HUES64 (cell line): ENCODE data around the gene SART3.

Experiments
- H3K27ac ChIP-seq: 2 replicates; pipeline ENCODE4 v1.7.0; 2013; ENCODE audit warnings: low read depth, low read length, inconsistent platforms
- H3K27me3 ChIP-seq: 2 replicates; pipeline ENCODE4 v1.6.1; 2013; ENCODE audit warnings: mild to moderate bottlenecking, low read length; ENCODE audit not compliant: insufficient read depth
- H3K36me3 ChIP-seq: 2 replicates; pipeline ENCODE4 v1.6.1; 2013; ENCODE audit warnings: mild to moderate bottlenecking, low read length; ENCODE audit not compliant: insufficient read depth
- H3K4me1 ChIP-seq: 2 replicates; pipeline ENCODE4 v1.6.1; 2013; ENCODE audit warnings: mild to moderate bottlenecking, low read length, moderate library complexity; ENCODE audit not compliant: insufficient read depth
- H3K4me3 ChIP-seq: 2 replicates; pipeline ENCODE4 v1.5.1; 2013; ENCODE audit warnings: mild to moderate bottlenecking, low read length, moderate library complexity
- H3K9ac ChIP-seq: 2 replicates; pipeline ENCODE4 v1.6.1; 2013; ENCODE audit warnings: mild to moderate bottlenecking, low read depth, low read length
- H3K9me3 ChIP-seq: 2 replicates; pipeline ENCODE4 v1.6.1; 2013; ENCODE audit warnings: low read depth, low read length; ENCODE audit not compliant: insufficient read depth
- WGBS: fragments of 150-250, 120-280 bp; methylation state at CpG from one replicate; pipeline ENCODE4 v1.1.7; 2013; ENCODE audit warnings: missing lambda C conversion rate; 5-methylcytosine and 5-hydroxymethylcytosine counted together

The SART3 gene

GRCh38 chr12:108587826-108588225, 26.9 kb upstream of the SART3 start:
- Histone ChIP-seq H3K27me3 (no peaks in the 10 kb centered on the region), H3K4me1 (peaks cover 4% of the 10 kb centered on the region; the same call in 1 of the 2 replicates), H3K9me3 (no peaks in the 10 kb centered on the region), H3K9ac (no peak overlapping the region), H3K4me3 (no peak overlapping the region), H3K36me3 (no peaks in the 10 kb centered on the region), H3K27ac (no peak overlapping the region)
- WGBS, result 81% methylated on average over 4 of the region's 4 CpGs

- 94% methylated on average over 11 of the region's 11 CpGs for WGBS
- no peak overlapping the region for H3K9ac ChIP-seq
- no peak overlapping the region for H3K27ac ChIP-seq
- peaks cover 4% of the 10 kb centered on the region; the same call in 1 of the 2 replicates for H3K4me1 ChIP-seq
- no peaks in the 10 kb centered on the region for H3K9me3 ChIP-seq
- no peak overlapping the region for H3K4me3 ChIP-seq
- H3K27me3 ChIP-seq, result no peaks in the 10 kb centered on the region
- no peaks in the 10 kb centered on the region for H3K36me3 ChIP-seq
These were observed 25.3 kb upstream of the SART3 start for GRCh38 chr12:108586306-108586705.

- Histone ChIP-seq H3K4me1 (peaks cover 4% of the 10 kb centered on the region; the same call in 1 of the 2 replicates), H3K36me3 (no peaks in the 10 kb centered on the region), H3K9ac (no peak overlapping the region), H3K9me3 (no peaks in the 10 kb centered on the region), H3K4me3 (no peak overlapping the region), H3K27me3 (no peaks in the 10 kb centered on the region), H3K27ac (no peak overlapping the region)
- 92% methylated on average over 4 of the region's 4 CpGs for WGBS
These were observed 24.9 kb upstream of the SART3 start for GRCh38 chr12:108585864-108586263.

DNA sequence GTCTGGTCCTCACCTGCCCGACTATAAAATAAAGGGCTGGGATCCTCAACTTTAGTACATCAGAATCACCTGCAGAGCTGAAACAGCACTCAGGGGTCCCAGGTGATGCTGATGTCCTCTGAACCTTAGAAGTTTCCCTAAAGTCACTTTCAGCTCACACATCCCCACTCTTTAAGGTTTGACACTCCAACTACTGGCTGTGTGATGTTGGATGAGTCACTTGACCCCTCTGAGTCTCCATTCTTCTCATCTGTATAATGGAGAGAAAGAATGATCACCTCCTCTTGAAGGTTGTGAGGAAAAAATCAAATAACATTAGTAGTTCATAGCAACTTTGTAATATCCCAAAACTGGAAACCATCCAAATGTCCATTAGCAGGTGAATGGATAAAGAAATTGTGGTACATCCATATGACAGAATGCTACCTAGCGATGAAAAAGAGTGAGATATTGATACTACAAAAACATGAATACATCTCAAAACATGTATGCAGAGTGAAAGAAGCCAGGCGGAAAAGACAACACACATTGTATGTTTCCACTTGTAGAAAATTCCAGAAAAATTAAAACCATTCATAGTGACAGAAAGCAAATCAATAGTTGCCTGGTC, 23.6 kb upstream of the SART3 start:
- H3K27ac ChIP-seq, result no peak overlapping the region

DNA sequence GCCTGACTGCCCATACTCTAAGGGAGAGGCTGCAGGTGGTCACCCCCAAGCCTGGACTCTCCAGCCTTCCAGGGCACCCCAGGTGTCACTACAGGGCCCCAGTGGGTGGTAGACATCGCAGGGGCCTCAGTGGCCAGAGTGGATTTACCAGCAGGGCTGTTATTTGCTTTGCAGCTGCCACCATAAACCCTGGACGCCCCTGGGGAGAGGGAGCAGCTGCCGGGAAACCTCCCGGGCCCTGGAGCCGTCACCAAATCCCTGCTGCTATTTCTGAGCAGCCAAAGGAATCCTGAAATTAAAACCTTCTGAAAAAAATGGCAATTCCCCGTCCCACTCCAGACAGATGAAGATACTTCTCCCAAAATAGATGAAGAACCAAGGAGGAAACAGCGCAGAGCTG, 23.0 kb upstream of the SART3 start:
- H3K27me3 ChIP-seq, result no peaks in the 10 kb centered on the region
- no peaks in the 10 kb centered on the region for H3K36me3 ChIP-seq
- WGBS, result 80% methylated on average over 7 of the region's 7 CpGs
- peaks cover 3% of the 10 kb centered on the region; the same call in 1 of the 2 replicates for H3K4me1 ChIP-seq
- H3K4me3 ChIP-seq, result no peak overlapping the region
- no peak overlapping the region for H3K9ac ChIP-seq
- H3K27ac ChIP-seq, result no peak overlapping the region
- no peaks in the 10 kb centered on the region for H3K9me3 ChIP-seq

More for the DNA sequence above, 23.6 kb upstream of the SART3 start:
- no peaks in the 10 kb centered on the region for H3K27me3 ChIP-seq
- no peaks in the 10 kb centered on the region for H3K9me3 ChIP-seq
- H3K36me3 ChIP-seq, result no peaks in the 10 kb centered on the region
- peaks cover 4% of the 10 kb centered on the region; the same call in 1 of the 2 replicates for H3K4me1 ChIP-seq
- H3K9ac ChIP-seq, result no peak overlapping the region
- H3K4me3 ChIP-seq, result no peak overlapping the region
- 90% methylated on average over 2 of the region's 3 CpGs for WGBS

DNA sequence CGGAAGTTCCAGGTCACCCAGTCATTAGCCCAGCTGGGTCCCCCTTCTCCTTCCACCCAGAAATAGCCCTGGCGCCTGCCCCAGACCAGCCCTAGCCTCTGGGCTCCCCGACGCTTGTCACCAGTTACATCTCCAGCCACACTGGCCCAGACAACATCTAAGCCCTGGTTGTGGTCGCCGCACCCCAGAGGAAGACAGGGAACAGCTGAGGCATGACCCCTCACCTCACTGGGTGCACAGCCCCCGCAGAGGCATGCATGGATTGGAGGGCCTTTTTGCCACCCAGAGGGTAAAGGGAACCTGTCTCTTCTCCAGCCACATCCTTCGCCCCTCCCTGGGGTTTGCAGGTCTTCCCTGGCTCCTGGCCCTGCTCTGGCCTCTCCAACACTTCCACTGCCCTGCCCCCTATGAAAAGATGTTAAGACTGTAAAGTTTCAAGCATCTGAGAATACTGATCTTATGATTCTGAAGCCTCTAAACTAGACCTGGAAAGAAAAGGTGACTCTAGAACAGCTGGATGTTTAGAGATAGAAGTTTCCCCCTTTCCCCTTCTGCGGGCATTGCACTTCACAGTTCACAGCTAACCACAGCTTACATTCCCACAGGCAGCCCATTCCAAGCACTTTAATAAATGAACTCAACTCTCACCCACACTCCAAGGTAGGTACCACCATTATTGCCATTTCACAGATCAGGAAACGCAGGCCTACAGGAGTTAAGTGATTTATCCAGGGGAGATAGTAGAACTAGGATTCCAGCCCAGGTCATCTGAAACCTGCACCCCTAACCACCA, 22.2 kb upstream of the SART3 start:
- WGBS, result 92% methylated on average over 9 of the region's 10 CpGs
- Histone ChIP-seq H3K9me3 (no peaks in the 10 kb centered on the region), H3K9ac (no peak overlapping the region), H3K36me3 (no peaks in the 10 kb centered on the region), H3K27ac (no peak overlapping the region), H3K27me3 (no peaks in the 10 kb centered on the region), H3K4me1 (no peaks in the 10 kb centered on the region), H3K4me3 (no peak overlapping the region)

GRCh38 chr12:108582509-108582908, 21.5 kb upstream of the SART3 start:
- Histone ChIP-seq H3K9ac (no peak overlapping the region), H3K9me3 (no peaks in the 10 kb centered on the region), H3K4me3 (no peak overlapping the region), H3K4me1 (no peaks in the 10 kb centered on the region), H3K27me3 (no peaks in the 10 kb centered on the region), H3K27ac (no peak overlapping the region), H3K36me3 (no peaks in the 10 kb centered on the region)
- WGBS, result 89% methylated on average over 9 of the region's 9 CpGs

DNA sequence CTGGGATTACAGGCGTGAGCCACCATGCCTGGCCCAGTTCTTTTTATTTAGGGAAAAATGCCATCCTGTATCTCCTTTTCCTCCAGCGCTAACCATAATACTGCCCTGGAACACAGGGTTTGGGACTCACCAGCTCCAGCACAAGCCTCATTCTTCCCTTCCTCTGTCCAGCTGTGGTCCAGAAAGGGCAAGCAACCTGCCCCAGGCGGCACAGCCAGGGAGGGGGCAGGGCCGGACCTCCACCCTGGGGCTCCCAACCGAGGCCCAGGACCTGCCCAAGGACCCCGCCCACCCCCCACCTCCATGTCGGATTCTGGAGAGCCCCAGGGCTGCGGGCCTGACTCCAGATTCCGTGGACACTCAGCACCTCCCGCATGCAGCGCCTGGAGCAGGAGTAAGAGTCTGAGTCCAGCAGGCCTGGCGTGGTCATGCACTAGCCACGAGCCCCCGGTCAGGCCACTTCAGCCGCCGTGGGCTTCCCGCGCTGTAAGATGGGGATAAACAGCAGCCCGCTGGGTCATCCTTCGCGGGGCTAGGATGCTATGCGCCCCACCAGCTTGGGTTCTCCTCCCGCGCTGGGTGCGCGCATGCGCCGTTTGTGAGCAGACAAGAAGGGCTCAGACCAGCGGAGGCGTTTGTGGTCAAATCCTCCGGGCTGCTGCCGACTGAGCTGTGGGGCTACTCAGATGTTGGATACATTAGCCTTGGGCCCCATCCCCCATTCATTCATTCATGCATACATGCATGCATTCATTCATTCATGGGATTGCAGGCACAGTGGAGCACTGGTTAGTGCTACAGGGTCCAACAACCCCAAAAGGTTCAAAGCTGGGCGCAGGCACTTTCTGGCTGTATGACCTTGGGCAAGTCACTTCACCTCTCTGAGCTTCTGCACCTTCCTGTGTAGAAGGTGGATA, 20.6 kb upstream of the SART3 start:
- no peaks in the 10 kb centered on the region for H3K36me3 ChIP-seq
- no peaks in the 10 kb centered on the region for H3K27me3 ChIP-seq
- H3K4me3 ChIP-seq, result no peak overlapping the region
- 93% methylated on average over 33 of the region's 33 CpGs for WGBS
- no peaks in the 10 kb centered on the region for H3K4me1 ChIP-seq
- no peak overlapping the region for H3K9ac ChIP-seq
- no peak overlapping the region for H3K27ac ChIP-seq
- H3K9me3 ChIP-seq, result no peaks in the 10 kb centered on the region

GRCh38 chr12:108580531-108580930, 19.6 kb upstream of the SART3 start:
- no peak overlapping the region for H3K4me3 ChIP-seq
- 59% methylated on average over 3 of the region's 3 CpGs for WGBS
- no peak overlapping the region for H3K9ac ChIP-seq
- no peaks in the 10 kb centered on the region for H3K9me3 ChIP-seq
- no peaks in the 10 kb centered on the region for H3K27me3 ChIP-seq
- H3K4me1 ChIP-seq, result no peaks in the 10 kb centered on the region
- H3K27ac ChIP-seq, result no peak overlapping the region
- H3K36me3 ChIP-seq, result no peaks in the 10 kb centered on the region

DNA sequence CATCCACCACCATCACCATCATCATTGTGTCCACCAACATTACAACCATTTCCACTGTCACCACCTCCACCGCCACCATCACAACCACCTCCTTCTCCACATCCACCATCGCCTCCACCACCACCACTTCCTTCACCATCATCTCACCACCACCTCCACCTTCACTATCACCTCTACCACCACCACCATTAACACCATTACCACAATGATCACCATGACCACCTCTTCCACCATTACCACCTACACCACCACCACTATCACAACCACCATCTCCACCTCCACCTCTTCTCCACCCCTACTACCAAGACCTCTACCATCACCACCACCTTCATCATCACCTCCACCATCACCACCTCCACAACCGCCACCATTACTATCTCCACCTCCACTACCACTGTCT, 17.8 kb upstream of the SART3 start:
- no peaks in the 10 kb centered on the region for H3K27me3 ChIP-seq
- no peaks in the 10 kb centered on the region for H3K9me3 ChIP-seq
- H3K9ac ChIP-seq, result no peak overlapping the region
- H3K4me1 ChIP-seq, result no peaks in the 10 kb centered on the region
- WGBS, result 94% methylated on average over 3 of the region's 3 CpGs
- no peak overlapping the region for H3K27ac ChIP-seq
- H3K4me3 ChIP-seq, result no peak overlapping the region
- no peaks in the 10 kb centered on the region for H3K36me3 ChIP-seq

DNA sequence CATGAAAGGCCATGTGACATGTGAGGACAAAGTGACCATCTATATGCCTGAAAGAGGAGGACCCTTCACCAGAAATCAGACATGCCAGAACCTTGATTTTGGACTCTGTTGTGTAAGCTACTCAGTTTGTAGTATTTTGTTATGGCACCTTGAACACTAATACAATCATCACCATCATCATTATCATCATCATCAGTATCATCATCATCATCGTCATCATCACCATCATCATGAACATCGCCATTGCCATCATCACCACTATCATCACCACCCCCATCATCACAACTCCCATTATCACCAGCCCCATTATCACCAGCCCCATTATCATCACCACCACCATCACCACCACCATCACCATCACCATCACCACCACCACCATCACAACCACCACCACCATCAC, 17.3 kb upstream of the SART3 start:
- Histone ChIP-seq H3K27me3 (no peaks in the 10 kb centered on the region), H3K27ac (no peak overlapping the region), H3K9ac (no peak overlapping the region), H3K4me1 (no peaks in the 10 kb centered on the region), H3K36me3 (no peaks in the 10 kb centered on the region), H3K9me3 (no peaks in the 10 kb centered on the region), H3K4me3 (no peak overlapping the region)
- 58% methylated on average over 2 of the region's 2 CpGs for WGBS
